ENCODE data around the gene PRR13. TPM values are rescaled to one million over a fixed set of nuclear protein-coding genes. Genes with fewer than 3 reads are reported as not detected.

The PRR13 gene
- total RNA-seq, 3 donors from 2014 or later, result 57.1 to 65.1 (median 61.0) TPM

GRCh38 chr12:53492188-53492587 lies 50.7 kb downstream of the PRR13 start:
- Histone ChIP-seq H3K4me3 (peak overlapping the region; percentile 49 to 71 (median 65)), H3K4me1 (peaks cover 0 to 8% of the 10 kb centered on the region in 2 donors), H3K27me3 (no peaks in the 10 kb centered on the region), H3K27ac (peak overlapping the region; percentile 95 to 97), H3K9me3 (no peaks in the 10 kb centered on the region), H3K36me3 (no peaks in the 10 kb centered on the region)
- DNase-seq (ENCODE audit: low spot score in 2 of 2), result no peak
- intact Hi-C loops (cut with DNase I; ENCODE audit: low total_unique reads), result no loop called here
- TF ChIP-seq POLR2AphosphoS5 (IDR thresholded peaks at IDR 0.05), result no peak
- TF ChIP-seq CTCF (IDR thresholded peaks at IDR 0.05), result no peak
- no peak for TF ChIP-seq POLR2A (IDR thresholded peaks at IDR 0.05)

GRCh38 chr12:53492830-53493609 lies 51.5 kb downstream of the PRR13 start:
- intact Hi-C loops (cut with DNase I; ENCODE audit: low total_unique reads), result no loop called here
- TF ChIP-seq POLR2A (IDR thresholded peaks at IDR 0.05), result peak; percentile 92
- TF ChIP-seq CTCF (IDR thresholded peaks at IDR 0.05), result peak in 2 of 3 donors; percentile 11 to 25
- TF ChIP-seq POLR2AphosphoS5 (IDR thresholded peaks at IDR 0.05), result peak; percentile 81 to 94 (median 92)
- no peaks in the 10 kb centered on the region for H3K27me3 ChIP-seq
- H3K4me1 ChIP-seq, result peaks cover 0 to 8% of the 10 kb centered on the region in 2 donors
- peak; percentile 93 to 95 for DNase-seq (ENCODE audit: low spot score in 2 of 2)
- no peaks in the 10 kb centered on the region for H3K9me3 ChIP-seq
- peak overlapping the region; percentile 95 to 97 for H3K27ac ChIP-seq
- peak overlapping the region; percentile 49 to 71 (median 65) for H3K4me3 ChIP-seq
- no peaks in the 10 kb centered on the region for H3K36me3 ChIP-seq

GRCh38 chr12:53493610-53494391 lies 52.3 kb downstream of the PRR13 start:
- no peak for DNase-seq (ENCODE audit: low spot score in 2 of 2)
- TF ChIP-seq POLR2AphosphoS5 (IDR thresholded peaks at IDR 0.05), result no peak
- TF ChIP-seq POLR2A (IDR thresholded peaks at IDR 0.05), result no peak
- no peak for TF ChIP-seq CTCF (IDR thresholded peaks at IDR 0.05)
- Histone ChIP-seq H3K27me3 (no peaks in the 10 kb centered on the region), H3K4me1 (peaks cover 0 to 8% of the 10 kb centered on the region in 2 donors), H3K4me3 (peak overlapping the region; percentile 49 to 71 (median 65)), H3K9me3 (no peaks in the 10 kb centered on the region), H3K27ac (peak overlapping the region; percentile 95 to 97), H3K36me3 (no peaks in the 10 kb centered on the region)
- intact Hi-C loops (cut with DNase I; ENCODE audit: low total_unique reads), result no loop called here

Other genes starting within 250 kb of the PRR13 start
- gene ITGB7, start 234.5 kb upstream of the PRR13 start, total RNA-seq, result 1 to 10 TPM; 1.1 to 2.9 (median 2.9) TPM
- 10 to 100 TPM; 12.2 to 39.8 (median 23.3) TPM for gene RARG, start 209.5 kb upstream of the PRR13 start, total RNA-seq
- 1 to 10 TPM in 2 of 3 donors, under 1 TPM in 1; 0.33 to 1.3 (median 1.2) TPM for gene ESPL1, start 173.4 kb upstream of the PRR13 start, total RNA-seq
- gene PFDN5, start 146.2 kb upstream of the PRR13 start, total RNA-seq, result 1,000 to 10,000 TPM in 1 of 3 donors, 100 to 1,000 TPM in 2; 764 to 1,048 (median 840) TPM
- gene MYG1, start 142.0 kb upstream of the PRR13 start, total RNA-seq, result 10 to 100 TPM; 35.7 to 63.8 (median 39.1) TPM
- gene AAAS, start 120.1 kb upstream of the PRR13 start, total RNA-seq, result 10 to 100 TPM; 46.2 to 63.7 (median 51.0) TPM
- gene SP7, start 105.4 kb upstream of the PRR13 start, total RNA-seq, result not detected
- 100 to 1,000 TPM in 1 of 3 donors, 10 to 100 TPM in 2; 84.6 to 111 (median 91.4) TPM for gene SP1, start 61.6 kb upstream of the PRR13 start, total RNA-seq
- gene AMHR2, start 17.9 kb upstream of the PRR13 start, total RNA-seq, result under 1 TPM in 1 of 3 donors, not detected in 2; 0.15 TPM
- 100 to 1,000 TPM; 512 to 722 (median 529) TPM for gene PCBP2, start 10.4 kb downstream of the PRR13 start, total RNA-seq
- gene MAP3K12, start 57.7 kb downstream of the PRR13 start, total RNA-seq, result 10 to 100 TPM; 16.4 to 28.8 (median 24.6) TPM
- gene TARBP2, start 59.5 kb downstream of the PRR13 start, total RNA-seq, result 10 to 100 TPM; 24.8 to 45.1 (median 37.0) TPM
- under 1 TPM in 1 of 3 donors, not detected in 2; 0.98 TPM for gene NPFF, start 65.8 kb downstream of the PRR13 start, total RNA-seq
- 10 to 100 TPM; 31.4 to 34.1 (median 33.4) TPM for gene ATF7, start 184.6 kb downstream of the PRR13 start, total RNA-seq
- 100 to 1,000 TPM; 286 to 394 (median 306) TPM for gene ATP5MC2, start 234.3 kb downstream of the PRR13 start, total RNA-seq